Loucy (cell line): ENCODE results near the gene SPCS2.
"Not testable (repeated sequence)": the region's sequence is repeated elsewhere in the genome, so short reads cannot be mapped to it uniquely, and the experiment has no call there.

ENCODE experiments used
- H2AFZ ChIP-seq: fragments of 200-600 bp; sonication (generic); 2 replicates; pipeline ENCODE4 v1.6.0; 2016; ENCODE audit warnings: antibody characterized with exemption, mild to moderate bottlenecking, low read length, moderate library complexity
- H3F3A ChIP-seq: fragments of 200-600 bp; 2 replicates; pipeline ENCODE4 v1.6.0; 2016; ENCODE audit warnings: antibody characterized with exemption, low read depth, mild to moderate bottlenecking
- H3K27me3 ChIP-seq: fragments of 200-600 bp; sonication (generic); 2 replicates; pipeline ENCODE4 v1.6.1; 2014; ENCODE audit warnings: low read length, mild to moderate bottlenecking; ENCODE audit not compliant: insufficient read depth, poor library complexity, severe bottlenecking
- H3K36me3 ChIP-seq: fragments of 200-600 bp; sonication (generic); 2 replicates; pipeline ENCODE4 v1.6.1; 2016; ENCODE audit warnings: low read length; ENCODE audit not compliant: insufficient read depth
- H3K4me1 ChIP-seq: fragments of 200-600 bp; sonication (generic); 2 replicates; pipeline ENCODE4 v1.5.1; 2014; ENCODE audit warnings: low read length, mild to moderate bottlenecking; ENCODE audit not compliant: insufficient read depth, poor library complexity, severe bottlenecking
- H3K4me2 ChIP-seq: fragments of 200-600 bp; sonication (generic); 2 replicates; pipeline ENCODE4 v1.6.0; 2014; ENCODE audit warnings: antibody characterized with exemption, low read length, low read depth, mild to moderate bottlenecking; ENCODE audit not compliant: poor library complexity, severe bottlenecking
- H3K4me3 ChIP-seq: fragments of 200-600 bp; sonication (generic); 2 replicates; pipeline ENCODE4 v1.5.1; 2014; ENCODE audit warnings: low read length, mild to moderate bottlenecking, mixed read lengths; ENCODE audit not compliant: poor library complexity, severe bottlenecking
- H3K79me2 ChIP-seq: fragments of 200-600 bp; sonication (generic); 2 replicates; pipeline ENCODE4 v1.6.1; 2014; ENCODE audit warnings: low read length; ENCODE audit not compliant: insufficient read depth
- H3K9ac ChIP-seq: fragments of 200-600 bp; sonication (generic); 2 replicates; pipeline ENCODE4 v1.6.0; 2014; ENCODE audit warnings: mild to moderate bottlenecking, low read depth, low read length, moderate library complexity; ENCODE audit not compliant: poor library complexity, severe bottlenecking
- H3K9me2 ChIP-seq: fragments of 200-600 bp; sonication (generic); replicated peaks from 2 replicates; pipeline ENCODE4 v1.6.1; 2016; ENCODE audit warnings: low read depth, low read length, mixed read lengths
- H3K9me3 ChIP-seq: fragments of 200-600 bp; sonication (generic); 2 replicates; pipeline ENCODE4 v1.6.1; 2014; ENCODE audit warnings: mild to moderate bottlenecking, antibody characterized with exemption, low read length, low read depth; ENCODE audit not compliant: insufficient read depth
- H4K20me1 ChIP-seq: fragments of 200-600 bp; sonication (generic); 2 replicates; pipeline ENCODE4 v1.6.0; 2014; ENCODE audit warnings: antibody characterized with exemption, low read length, mild to moderate bottlenecking; ENCODE audit not compliant: insufficient read depth, poor library complexity, severe bottlenecking
- EZH2phosphoT487 ChIP-seq: fragments of 200-600 bp; IDR thresholded peaks from 2 replicates; pipeline ENCODE4 v1.6.1; 2018; ENCODE audit warnings: antibody characterized with exemption, mild to moderate bottlenecking, moderate library complexity, borderline replicate concordance
- TF ChIP-seq, protein P1 (sequence below): fragments of 200-600 bp; sonication (generic); conservative IDR thresholded peaks from 2 replicates; pipeline ENCODE4 v1.5.1; 2014; ENCODE audit warnings: mild to moderate bottlenecking, antibody characterized with exemption, low read length

Gene SPCS2

DNA sequence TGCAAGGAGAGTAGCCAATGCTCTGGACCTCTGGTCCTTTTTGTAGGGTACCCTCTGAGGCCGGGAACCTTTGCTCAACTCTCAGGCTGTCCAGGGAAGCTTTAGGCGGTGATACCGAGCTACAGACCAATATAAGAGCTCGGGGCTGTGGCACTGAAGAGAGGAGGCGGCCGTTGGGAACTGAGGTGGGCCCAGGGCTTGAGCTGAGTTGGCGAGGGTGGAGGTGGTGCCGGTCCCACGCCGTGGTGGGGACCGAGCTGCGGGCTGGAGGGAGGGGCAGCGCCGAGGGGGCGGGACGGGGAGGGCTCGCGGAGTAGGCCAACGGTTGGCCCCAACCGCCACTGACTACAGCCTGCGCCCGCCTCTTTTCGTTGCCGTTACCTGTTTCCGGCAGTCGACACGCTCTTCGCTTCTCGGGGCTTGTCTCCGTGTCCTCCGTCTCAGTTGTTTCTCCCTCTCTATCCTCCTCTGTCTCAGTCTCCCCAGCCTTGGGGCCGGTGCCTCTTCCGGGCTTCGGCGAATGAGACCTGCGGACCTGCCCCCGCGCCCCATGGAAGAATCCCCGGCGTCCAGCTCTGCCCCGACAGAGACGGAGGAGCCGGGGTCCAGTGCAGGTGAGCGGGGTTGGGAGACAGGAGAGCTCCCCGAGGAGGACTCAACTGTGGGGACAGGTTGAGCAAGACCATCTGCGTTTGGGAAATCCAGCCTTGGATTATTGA lies 39.6 kb downstream of the SPCS2 start, which contains the start of gene NEU3:
TSS of gene NEU3 (plus strand) at position 393 of the 719 bp plus-strand sequence. CDS start at position 521, 128 bp downstream.
- H3K9me3 ChIP-seq: no peaks in the 10 kb centered on the region
- no peaks in the 10 kb centered on the region for H3K27me3 ChIP-seq
- peak within 1 kb of the TSS; percentile 88 for H3K4me2 ChIP-seq
- peaks cover 28% of the 10 kb centered on the region for H4K20me1 ChIP-seq
- peaks cover 49% of the 10 kb centered on the region for H3K79me2 ChIP-seq
- TF ChIP-seq EZH2phosphoT487: no peak
- TF ChIP-seq, protein P1, sequence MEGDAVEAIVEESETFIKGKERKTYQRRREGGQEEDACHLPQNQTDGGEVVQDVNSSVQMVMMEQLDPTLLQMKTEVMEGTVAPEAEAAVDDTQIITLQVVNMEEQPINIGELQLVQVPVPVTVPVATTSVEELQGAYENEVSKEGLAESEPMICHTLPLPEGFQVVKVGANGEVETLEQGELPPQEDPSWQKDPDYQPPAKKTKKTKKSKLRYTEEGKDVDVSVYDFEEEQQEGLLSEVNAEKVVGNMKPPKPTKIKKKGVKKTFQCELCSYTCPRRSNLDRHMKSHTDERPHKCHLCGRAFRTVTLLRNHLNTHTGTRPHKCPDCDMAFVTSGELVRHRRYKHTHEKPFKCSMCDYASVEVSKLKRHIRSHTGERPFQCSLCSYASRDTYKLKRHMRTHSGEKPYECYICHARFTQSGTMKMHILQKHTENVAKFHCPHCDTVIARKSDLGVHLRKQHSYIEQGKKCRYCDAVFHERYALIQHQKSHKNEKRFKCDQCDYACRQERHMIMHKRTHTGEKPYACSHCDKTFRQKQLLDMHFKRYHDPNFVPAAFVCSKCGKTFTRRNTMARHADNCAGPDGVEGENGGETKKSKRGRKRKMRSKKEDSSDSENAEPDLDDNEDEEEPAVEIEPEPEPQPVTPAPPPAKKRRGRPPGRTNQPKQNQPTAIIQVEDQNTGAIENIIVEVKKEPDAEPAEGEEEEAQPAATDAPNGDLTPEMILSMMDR: no peak
- peak within 1 kb of the TSS; percentile 89 for H2AFZ ChIP-seq
- H3K4me3 ChIP-seq: peak within 1 kb of the TSS; percentile 85
- no peaks in the 10 kb centered on the region for H3K9me2 ChIP-seq
- H3K4me1 ChIP-seq: peaks cover 44% of the 10 kb centered on the region
- H3F3A ChIP-seq: 0 out of 2 replicates have a peak, but pooled peaks cover 5% of the 10 kb centered on the region
- no peaks in the 10 kb centered on the region for H3K36me3 ChIP-seq
- H3K9ac ChIP-seq: peak within 1 kb of the TSS; percentile 96

DNA sequence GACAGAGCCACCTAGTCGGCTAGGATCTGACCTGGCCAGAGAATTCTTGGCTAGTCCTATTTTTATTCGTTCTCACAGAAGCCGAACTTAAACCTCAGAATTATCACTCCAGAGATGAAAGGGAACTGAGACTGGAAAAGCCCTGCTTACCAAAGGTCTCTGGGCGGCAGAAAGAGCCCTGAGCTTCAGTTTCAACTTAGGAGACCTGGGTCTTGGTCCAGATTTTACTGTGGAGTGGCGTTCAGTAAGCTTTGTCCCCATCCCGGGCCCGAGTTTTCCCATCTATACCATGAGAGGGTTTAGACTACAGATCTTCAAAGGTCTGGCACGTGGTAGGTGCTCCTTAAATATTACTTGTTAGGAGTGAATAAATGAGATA lies 40.2 kb downstream of the SPCS2 start:
- Histone ChIP-seq H3K4me1 (peaks cover 44% of the 10 kb centered on the region), H3K9me3 (no peaks in the 10 kb centered on the region), H3K27me3 (no peaks in the 10 kb centered on the region), H4K20me1 (peaks cover 34% of the 10 kb centered on the region), H3K4me3 (peak overlapping the region; percentile 85), H3K4me2 (peak overlapping the region; percentile 88), H3K9me2 (no peaks in the 10 kb centered on the region), H2AFZ (peak overlapping the region; percentile 89), H3K79me2 (peaks cover 53% of the 10 kb centered on the region), H3K9ac (peak overlapping the region; percentile 96), H3F3A (0 out of 2 replicates have a peak, but pooled peaks cover 5% of the 10 kb centered on the region), H3K36me3 (peaks cover 3% of the 10 kb centered on the region; the same call in 1 of the 2 replicates)
- TF ChIP-seq EZH2phosphoT487: no peak

DNA sequence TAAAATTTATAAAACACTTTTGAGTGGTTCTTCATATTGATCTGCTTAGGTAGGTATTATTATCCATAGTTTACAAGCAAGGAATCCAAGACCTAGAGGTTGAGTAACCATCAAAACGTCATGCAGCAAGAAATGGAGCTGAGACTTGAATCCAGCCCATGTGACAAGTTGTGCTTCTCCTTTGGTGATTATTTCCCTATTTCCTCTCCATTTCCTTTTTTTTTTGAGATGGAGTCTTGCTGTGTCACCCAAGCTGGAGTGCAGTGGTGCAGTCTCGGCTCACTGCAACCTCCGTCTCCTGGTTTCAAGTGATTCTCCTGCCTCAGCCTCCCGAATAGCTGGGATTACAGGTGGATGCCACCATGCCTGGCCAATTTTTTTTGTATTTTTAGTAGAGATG lies 41.1 kb downstream of the SPCS2 start:
- Histone ChIP-seq H4K20me1 (peaks cover 35% of the 10 kb centered on the region), H3K4me1 (peaks cover 44% of the 10 kb centered on the region), H3K79me2 (peaks cover 62% of the 10 kb centered on the region), H3K36me3 (peaks cover 12% of the 10 kb centered on the region; the same call in 1 of the 2 replicates), H3K9ac (peak overlapping the region; percentile 96), H3K4me2 (peak overlapping the region; percentile 88), H3K4me3 (peak overlapping the region; percentile 85)
- not testable (repeated sequence) for H3K9me2 ChIP-seq, H3K9me3 ChIP-seq, H3F3A ChIP-seq, H3K27me3 ChIP-seq, H2AFZ ChIP-seq

DNA sequence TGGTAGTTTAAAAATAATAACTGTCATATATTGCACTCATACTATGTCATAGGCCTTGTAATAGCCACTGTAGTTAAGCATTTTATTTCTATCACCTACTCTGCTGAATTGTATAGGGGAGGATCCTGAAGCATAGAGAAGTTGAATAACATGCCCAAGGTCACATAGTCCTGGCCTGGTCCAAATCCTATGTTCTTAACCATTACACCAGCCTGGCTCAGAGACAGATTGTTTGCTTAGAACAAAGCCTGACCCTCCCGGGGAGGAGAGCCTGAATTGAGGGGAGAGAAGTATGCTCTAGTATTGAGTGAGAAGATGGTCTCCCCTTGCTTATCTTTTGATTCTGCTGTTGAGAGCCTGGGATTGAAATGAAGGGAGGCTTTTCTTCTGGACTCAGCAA lies 41.9 kb downstream of the SPCS2 start:
- Histone ChIP-seq H3K4me1 (peaks cover 44% of the 10 kb centered on the region), H3K27me3 (no peaks in the 10 kb centered on the region), H3K4me2 (peak overlapping the region; percentile 88), H4K20me1 (peaks cover 35% of the 10 kb centered on the region), H3K79me2 (peaks cover 63% of the 10 kb centered on the region), H2AFZ (no peak overlapping the region), H3F3A (0 out of 2 replicates have a peak, but pooled peaks cover 5% of the 10 kb centered on the region), H3K9ac (peak overlapping the region; percentile 96), H3K9me2 (no peaks in the 10 kb centered on the region), H3K4me3 (peak overlapping the region; percentile 85), H3K9me3 (no peaks in the 10 kb centered on the region), H3K36me3 (peaks cover 16% of the 10 kb centered on the region; the same call in 1 of the 2 replicates)
- no peak for TF ChIP-seq EZH2phosphoT487
- TF ChIP-seq, protein P1: no peak
